PC-3 (cell line): ENCODE results near the gene ERMAP. TPM values are rescaled to one million over a fixed set of nuclear protein-coding genes. Genes with fewer than 3 reads are reported as not detected.
A peak's percentile ranks its signal among the peaks of the same experiment; 100 is the strongest.
"Not testable (repeated sequence)": the region's sequence is repeated elsewhere in the genome, so short reads cannot be mapped to it uniquely, and the experiment has no call there.

Experiments used
- ATAC-seq: fragments of 200-7000 bp; cut with Tn5 transposase; 2 replicates; pipeline ENCODE4 v1.9.1; 2020; ENCODE audit warnings: mild to moderate bottlenecking, moderate library complexity
- BruUV-seq: library from RNA; stranded (reverse); fragments of 400-500 nt; replicated peaks from 2 replicates; lab custom pipeline; 2021; lab: Mats Ljungman, UMichigan
- CTCF ChIA-PET: fragments of 300-600 bp; sonication (Branson Sonifier 250); formaldehyde crosslinking; loops from one replicate; lab custom pipeline; 2022; ENCODE audit warnings: antibody characterized with exemption; lab: Charles Lee
- POLR2A ChIA-PET: fragments of 300-600 bp; sonication (Branson Sonifier 250); formaldehyde crosslinking; loops from one replicate; lab custom pipeline; 2022; ENCODE audit warnings: antibody characterized with exemption; ENCODE audit not compliant: unreplicated experiment; lab: Charles Lee
- DNase-seq: peaks from one replicate; pipeline ENCODE4 v3.0.0-alpha.2; 2015
- H2AFZ ChIP-seq: fragments of 300-600 bp; sonication (generic); 2 replicates; pipeline ENCODE4 v1.6.0; 2016; ENCODE audit warnings: antibody characterized with exemption, low read length
- H3F3A ChIP-seq: fragments of 300-600 bp; sonication (generic); one replicate; pipeline ENCODE4 v1.6.0; 2017; ENCODE audit warnings: antibody characterized with exemption, low read length, control low read depth, mild to moderate bottlenecking; ENCODE audit not compliant: unreplicated experiment
- H3K27ac ChIP-seq: fragments of 300-600 bp; sonication (generic); 2 replicates; pipeline ENCODE4 v1.5.1; 2016; ENCODE audit warnings: mild to moderate bottlenecking, low read length
- H3K27me3 ChIP-seq: fragments of 300-600 bp; sonication (generic); 2 replicates; pipeline ENCODE4 v1.6.1; 2016; ENCODE audit warnings: low read length, mixed read lengths
- H3K36me3 ChIP-seq: fragments of 300-600 bp; sonication (generic); 2 replicates; pipeline ENCODE4 v1.6.1; 2016; ENCODE audit warnings: low read depth, mixed run types, low read length, mixed read lengths
- H3K4me1 ChIP-seq: fragments of 300-600 bp; sonication (generic); 2 replicates; pipeline ENCODE4 v1.5.1; 2016; ENCODE audit warnings: low read length; ENCODE audit not compliant: insufficient read depth
- H3K4me2 ChIP-seq: fragments of 300-600 bp; sonication (generic); 2 replicates; pipeline ENCODE4 v1.6.0; 2016; ENCODE audit warnings: low read length
- H3K4me3 ChIP-seq: fragments of 300-600 bp; sonication (generic); 2 replicates; pipeline ENCODE4 v1.5.1; 2016; ENCODE audit warnings: mild to moderate bottlenecking, low read length, mixed read lengths
- H3K79me2 ChIP-seq: fragments of 300-600 bp; sonication (generic); 2 replicates; pipeline ENCODE4 v1.6.1; 2017; ENCODE audit warnings: low read length, mixed read lengths
- H3K9ac ChIP-seq: fragments of 300-600 bp; sonication (generic); 2 replicates; pipeline ENCODE4 v1.6.0; 2016; ENCODE audit warnings: mild to moderate bottlenecking, low read length
- H3K9me2 ChIP-seq: fragments of 300-600 bp; sonication (generic); replicated peaks from 2 replicates; pipeline ENCODE4 v1.6.1; 2016; ENCODE audit warnings: mixed run types, low read length, mixed read lengths
- H3K9me3 ChIP-seq: fragments of 300-600 bp; sonication (generic); 2 replicates; pipeline ENCODE4 v1.6.1; 2016; ENCODE audit warnings: low read length, mixed read lengths
- H4K20me1 ChIP-seq: fragments of 300-600 bp; sonication (generic); 2 replicates; pipeline ENCODE4 v1.6.1; 2016; ENCODE audit warnings: low read length, mixed read lengths
- CTCF ChIP-seq: fragments of 300-600 bp; sonication (generic); conservative IDR thresholded peaks from 2 replicates; pipeline ENCODE4 v1.5.1; 2017; ENCODE audit warnings: antibody characterized with exemption, low read depth, mild to moderate bottlenecking, low read length
- EZH2 ChIP-seq: fragments of 300-600 bp; sonication (generic); IDR thresholded peaks from one replicate; pipeline ENCODE4 v1.6.1; 2017; ENCODE audit warnings: antibody characterized with exemption, mild to moderate bottlenecking, low read length; ENCODE audit not compliant: unreplicated experiment
- EZH2phosphoT487 ChIP-seq: fragments of 300-600 bp; sonication (generic); IDR thresholded peaks from 2 replicates; pipeline ENCODE4 v1.6.1; 2018; ENCODE audit warnings: mild to moderate bottlenecking, antibody characterized with exemption, low read length, borderline replicate concordance
- intact Hi-C: fragments of 100-400 bp; cut with micrococcal nuclease; formaldehyde crosslinking; loops from 2 replicates; pipeline ENCODE4 v1.9.0; 2023
- total RNA-seq: library from RNA; depleted of rRNA; stranded (reverse); fragments of >200 nt; gene quantifications from 2 replicates; pipeline ENCODE4 v1.2.3, GENCODE V29; 2014

Gene ERMAP
- total RNA-seq, 1 experiment from 2014 or later: 5.4 TPM

- H3K36me3 ChIP-seq: no peaks in the 10 kb centered on the region
- ATAC-seq (no peak), DNase-seq (no peak)
- no peaks in the 10 kb centered on the region for H3K4me1 ChIP-seq
- no peaks in the 10 kb centered on the region for H3K27me3 ChIP-seq
- no peak overlapping the region for H3K27ac ChIP-seq
- H3K79me2 ChIP-seq: no peaks in the 10 kb centered on the region
- no peaks in the 10 kb centered on the region for H3K9me2 ChIP-seq
- ChIA-PET CTCF (no interaction called here), POLR2A (no interaction called here)
- TF ChIP-seq EZH2phosphoT487 (no peak), CTCF (0 out of 2 replicates have a peak, but pooled peaks have one; percentile 19), EZH2 (no peak)
- BruUV-seq: no TSS peak
- H3K4me2 ChIP-seq: no peak overlapping the region
- H3F3A ChIP-seq: no peaks in the 10 kb centered on the region
- intact Hi-C loops: no loop called here
- no peak overlapping the region for H2AFZ ChIP-seq
- no peak overlapping the region for H3K4me3 ChIP-seq
- no peaks in the 10 kb centered on the region for H4K20me1 ChIP-seq
- no peak overlapping the region for H3K9ac ChIP-seq
- no peaks in the 10 kb centered on the region for H3K9me3 ChIP-seq
Measured at GRCh38 chr1:42860339-42861013, 43.6 kb downstream of the ERMAP start.

DNA sequence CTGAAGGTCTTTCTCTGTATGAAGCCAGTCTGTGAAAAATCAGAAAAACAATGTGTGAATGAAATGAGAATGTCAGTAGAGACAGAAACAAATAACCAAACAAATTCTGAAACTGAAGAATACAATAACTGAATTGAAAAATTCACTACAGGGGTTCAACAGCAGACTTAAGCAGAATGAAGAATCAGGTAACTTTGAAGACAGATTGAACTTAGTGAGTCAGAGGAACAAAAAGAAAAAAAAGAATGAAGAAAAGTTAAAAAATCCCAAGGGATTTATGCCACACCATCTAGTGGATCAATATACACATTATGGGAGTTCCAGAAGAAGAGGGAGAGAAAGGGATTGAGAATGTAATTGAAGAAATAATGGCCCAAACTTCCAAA is 44.1 kb downstream of the ERMAP start:
- Histone ChIP-seq H2AFZ (no peak overlapping the region), H3K27me3 (no peaks in the 10 kb centered on the region), H3K4me2 (no peak overlapping the region), H3K9me3 (no peaks in the 10 kb centered on the region), H3K36me3 (no peaks in the 10 kb centered on the region), H3K27ac (no peak overlapping the region), H3K79me2 (no peaks in the 10 kb centered on the region), H3K9ac (no peak overlapping the region), H3K4me1 (no peaks in the 10 kb centered on the region), H3F3A (no peaks in the 10 kb centered on the region), H4K20me1 (no peaks in the 10 kb centered on the region), H3K9me2 (no peaks in the 10 kb centered on the region), H3K4me3 (no peak overlapping the region)
- DNase-seq: no peak
- BruUV-seq: no TSS peak
- TF ChIP-seq EZH2phosphoT487 (no peak), EZH2 (no peak), CTCF (no peak)
- no peak for ATAC-seq
- intact Hi-C loops: no loop called here
- ChIA-PET CTCF (no interaction called here), POLR2A (no interaction called here)

DNA sequence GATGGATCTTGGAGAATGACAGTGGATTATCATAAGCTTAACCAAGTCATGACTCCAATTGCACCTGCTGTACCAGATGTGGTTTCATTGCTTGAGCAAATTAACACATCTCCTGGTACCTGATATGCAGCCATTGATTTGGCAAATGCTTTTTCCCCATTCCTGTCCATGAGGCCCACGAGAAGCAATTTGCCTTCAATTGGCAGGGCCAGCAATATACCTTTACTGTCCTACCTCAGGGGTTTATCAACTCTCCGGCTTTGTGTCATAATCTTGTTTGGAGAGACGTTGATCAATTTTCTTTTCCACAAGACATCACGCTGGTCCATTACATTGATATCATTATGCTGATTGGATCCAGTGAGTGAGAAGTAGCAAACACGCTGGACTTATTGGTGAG is 49.6 kb downstream of the ERMAP start:
- H3K27ac ChIP-seq: no peak overlapping the region
- H2AFZ ChIP-seq: no peak overlapping the region
- no peak overlapping the region for H3K4me3 ChIP-seq
- no peaks in the 10 kb centered on the region for H3K4me1 ChIP-seq
- TF ChIP-seq CTCF: no peak
- no peak for TF ChIP-seq EZH2
- TF ChIP-seq EZH2phosphoT487: no peak
- no peaks in the 10 kb centered on the region for H3K27me3 ChIP-seq
- H3K9ac ChIP-seq: no peak overlapping the region
- no peak for DNase-seq
- no peaks in the 10 kb centered on the region for H3F3A ChIP-seq
- ATAC-seq: no peak
- intact Hi-C loops: no loop called here
- H4K20me1 ChIP-seq: no peaks in the 10 kb centered on the region
- no peaks in the 10 kb centered on the region for H3K79me2 ChIP-seq
- no peaks in the 10 kb centered on the region for H3K9me3 ChIP-seq
- H3K9me2 ChIP-seq: no peaks in the 10 kb centered on the region
- no TSS peak for BruUV-seq
- CTCF ChIA-PET: no interaction called here
- no peaks in the 10 kb centered on the region for H3K36me3 ChIP-seq
- no peak overlapping the region for H3K4me2 ChIP-seq
- POLR2A ChIA-PET: no interaction called here

DNA sequence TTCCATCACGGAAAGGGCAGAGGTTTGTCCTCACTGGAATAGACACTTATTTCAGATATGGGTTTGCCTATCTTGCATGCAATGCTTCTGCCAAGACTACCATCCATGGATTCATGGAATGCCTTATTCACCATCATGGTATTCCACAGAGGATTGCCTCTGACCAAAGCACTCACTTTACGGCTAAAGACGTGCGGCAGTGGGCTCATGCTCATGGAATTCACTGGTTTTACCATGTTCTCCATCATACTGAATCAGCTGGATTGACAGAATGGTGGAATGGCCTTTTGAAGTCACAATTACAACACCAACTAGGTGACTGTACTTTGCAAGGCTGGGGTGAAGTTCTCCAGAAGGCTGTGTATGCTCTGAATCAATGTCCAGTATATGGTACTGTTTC is 51.5 kb downstream of the ERMAP start:
- H3K36me3 ChIP-seq, H3K9me3 ChIP-seq, H3K79me2 ChIP-seq, BruUV-seq, H2AFZ ChIP-seq, H4K20me1 ChIP-seq, H3K4me2 ChIP-seq, H3K4me3 ChIP-seq, H3F3A ChIP-seq, CTCF ChIA-PET, POLR2A ChIA-PET, intact Hi-C loops, H3K9ac ChIP-seq, H3K4me1 ChIP-seq, H3K27ac ChIP-seq, ATAC-seq, H3K27me3 ChIP-seq, H3K9me2 ChIP-seq, DNase-seq: not testable (repeated sequence)
